ENCODE results near the gene CHRM4.

Gene CHRM4

GRCh38 chr11:46402957-46403902 lies 11.7 kb upstream of the CHRM4 start:
- no peaks in the 10 kb centered on the region for H3K4me1 ChIP-seq (ENCODE audit: control insufficient read depth, insufficient read depth, low read length, unreplicated experiment)
- H3K36me3 ChIP-seq (ENCODE audit: insufficient read depth, low read length), result no peaks in the 10 kb centered on the region
- no peak overlapping the region for H3K27ac ChIP-seq (ENCODE audit: low read depth, low read length)
- no peaks in the 10 kb centered on the region for H3K79me2 ChIP-seq (ENCODE audit: control insufficient read depth, insufficient read depth, low read length, unreplicated experiment)
- H2AFZ ChIP-seq (ENCODE audit: low read length, unreplicated experiment), result no peak overlapping the region
- no peak overlapping the region for H3K4me3 ChIP-seq (ENCODE audit: low read depth, low read length)
- H3K27me3 ChIP-seq (ENCODE audit: insufficient read depth, low read length), result no peaks in the 10 kb centered on the region

- Histone ChIP-seq H3K79me2 (ENCODE audit: control insufficient read depth, insufficient read depth, low read length, unreplicated experiment) (no peaks in the 10 kb centered on the region), H3K27ac (ENCODE audit: low read depth, low read length) (no peak overlapping the region), H3K36me3 (ENCODE audit: insufficient read depth, low read length) (0 out of 2 replicates have a peak, but pooled peaks cover 3% of the 10 kb centered on the region)
Observed at GRCh38 chr11:46397526-46397925, 6.0 kb upstream of the CHRM4 start.

DNA sequence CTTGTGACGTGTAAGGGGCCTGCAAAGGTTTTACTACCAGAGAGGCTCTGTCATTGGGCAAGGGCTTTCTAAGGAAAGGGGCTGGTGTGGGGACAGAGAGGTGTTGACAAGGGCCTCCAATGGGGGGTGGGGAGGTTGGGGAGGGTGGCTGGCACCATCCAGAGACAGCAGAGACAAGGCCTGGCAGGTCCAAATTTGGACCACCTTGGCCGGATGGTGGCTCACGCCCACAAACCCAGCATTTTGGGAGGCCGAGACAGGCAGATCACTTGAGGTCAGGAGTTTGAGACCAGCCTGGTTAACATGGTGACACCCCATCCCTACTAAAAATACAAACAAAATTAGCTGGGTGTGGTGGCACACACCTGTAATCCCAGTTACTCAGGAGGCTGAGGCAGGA lies 2.2 kb upstream of the CHRM4 start:
- H3K27ac ChIP-seq (ENCODE audit: low read depth, low read length), result no peak overlapping the region
- no peak overlapping the region for H3K4me3 ChIP-seq (ENCODE audit: low read depth, low read length)
- H3K27me3 ChIP-seq (ENCODE audit: insufficient read depth, low read length), result peaks cover 27% of the 10 kb centered on the region
- no peaks in the 10 kb centered on the region for H3K79me2 ChIP-seq (ENCODE audit: control insufficient read depth, insufficient read depth, low read length, unreplicated experiment)
- no peak overlapping the region for H2AFZ ChIP-seq (ENCODE audit: low read length, unreplicated experiment)
- H3K36me3 ChIP-seq (ENCODE audit: insufficient read depth, low read length), result 0 out of 2 replicates have a peak, but pooled peaks cover 3% of the 10 kb centered on the region
- peaks cover 4% of the 10 kb centered on the region for H3K4me1 ChIP-seq (ENCODE audit: control insufficient read depth, insufficient read depth, low read length, unreplicated experiment)

More at GRCh38 chr11:46397526-46397925, 6.0 kb upstream of the CHRM4 start:
- Histone ChIP-seq H3K4me1 (ENCODE audit: control insufficient read depth, insufficient read depth, low read length, unreplicated experiment) (no peaks in the 10 kb centered on the region), H3K4me3 (ENCODE audit: low read depth, low read length) (no peak overlapping the region), H3K27me3 (ENCODE audit: insufficient read depth, low read length) (no peaks in the 10 kb centered on the region), H2AFZ (ENCODE audit: low read length, unreplicated experiment) (no peak overlapping the region)

- Histone ChIP-seq H2AFZ (ENCODE audit: low read length, unreplicated experiment) (no peak overlapping the region), H3K4me1 (ENCODE audit: control insufficient read depth, insufficient read depth, low read length, unreplicated experiment) (peaks cover 8% of the 10 kb centered on the region), H3K79me2 (ENCODE audit: control insufficient read depth, insufficient read depth, low read length, unreplicated experiment) (no peaks in the 10 kb centered on the region), H3K27ac (ENCODE audit: low read depth, low read length) (no peak overlapping the region), H3K36me3 (ENCODE audit: insufficient read depth, low read length) (0 out of 2 replicates have a peak, but pooled peaks cover 3% of the 10 kb centered on the region), H3K27me3 (ENCODE audit: insufficient read depth, low read length) (peaks cover 33% of the 10 kb centered on the region), H3K4me3 (ENCODE audit: low read depth, low read length) (no peak overlapping the region)
Observed at GRCh38 chr11:46393231-46393616, 1.6 kb upstream of the CHRM4 start.

GRCh38 chr11:46392421-46393230 lies 1.1 kb upstream of the CHRM4 start:
- peaks cover 38% of the 10 kb centered on the region for H3K27me3 ChIP-seq (ENCODE audit: insufficient read depth, low read length)
- H3K36me3 ChIP-seq (ENCODE audit: insufficient read depth, low read length), result 0 out of 2 replicates have a peak, but pooled peaks cover 3% of the 10 kb centered on the region
- H3K27ac ChIP-seq (ENCODE audit: low read depth, low read length), result no peak overlapping the region
- H3K4me1 ChIP-seq (ENCODE audit: control insufficient read depth, insufficient read depth, low read length, unreplicated experiment), result peaks cover 8% of the 10 kb centered on the region
- H2AFZ ChIP-seq (ENCODE audit: low read length, unreplicated experiment), result no peak overlapping the region
- H3K79me2 ChIP-seq (ENCODE audit: control insufficient read depth, insufficient read depth, low read length, unreplicated experiment), result no peaks in the 10 kb centered on the region
- peak overlapping the region; percentile 74 for H3K4me3 ChIP-seq (ENCODE audit: low read depth, low read length)

DNA sequence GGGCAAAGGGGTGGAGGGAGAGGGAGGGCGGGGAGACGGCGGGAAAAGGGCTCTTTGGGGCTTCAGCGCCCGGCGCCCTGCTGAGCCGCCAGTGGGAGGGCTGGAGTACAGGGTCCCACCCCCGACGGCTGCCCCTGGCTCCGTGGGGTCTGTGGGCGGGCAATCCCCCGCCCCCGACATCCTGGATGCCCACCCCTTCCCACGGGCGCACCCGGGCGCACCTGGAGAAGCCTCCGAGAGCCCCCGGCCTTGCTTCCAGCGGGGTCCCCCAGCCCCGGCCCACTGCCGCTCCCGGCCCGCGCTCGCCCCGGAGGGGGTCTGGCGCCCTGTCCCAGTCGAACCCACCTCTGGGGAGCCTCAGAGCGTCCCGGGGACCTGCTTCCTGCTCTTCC lies 394 bp downstream of the CHRM4 start:
- Histone ChIP-seq H3K36me3 (ENCODE audit: insufficient read depth, low read length) (no peaks in the 10 kb centered on the region), H3K27me3 (ENCODE audit: insufficient read depth, low read length) (peaks cover 38% of the 10 kb centered on the region), H3K4me3 (ENCODE audit: low read depth, low read length) (peak overlapping the region; percentile 61), H2AFZ (ENCODE audit: low read length, unreplicated experiment) (no peak overlapping the region), H3K79me2 (ENCODE audit: control insufficient read depth, insufficient read depth, low read length, unreplicated experiment) (no peaks in the 10 kb centered on the region), H3K4me1 (ENCODE audit: control insufficient read depth, insufficient read depth, low read length, unreplicated experiment) (peaks cover 8% of the 10 kb centered on the region), H3K27ac (ENCODE audit: low read depth, low read length) (no peak overlapping the region)

- H3K27ac ChIP-seq (ENCODE audit: low read depth, low read length), result no peak overlapping the region
- peak overlapping the region; percentile 23; the same call in 1 of the 2 replicates for H3K4me3 ChIP-seq (ENCODE audit: low read depth, low read length)
- no peak overlapping the region for H2AFZ ChIP-seq (ENCODE audit: low read length, unreplicated experiment)
- peaks cover 38% of the 10 kb centered on the region for H3K27me3 ChIP-seq (ENCODE audit: insufficient read depth, low read length)
- peaks cover 8% of the 10 kb centered on the region for H3K4me1 ChIP-seq (ENCODE audit: control insufficient read depth, insufficient read depth, low read length, unreplicated experiment)
- no peaks in the 10 kb centered on the region for H3K36me3 ChIP-seq (ENCODE audit: insufficient read depth, low read length)
- no peaks in the 10 kb centered on the region for H3K79me2 ChIP-seq (ENCODE audit: control insufficient read depth, insufficient read depth, low read length, unreplicated experiment)
Observed at GRCh38 chr11:46390331-46391171, 1.0 kb downstream of the CHRM4 start.

DNA sequence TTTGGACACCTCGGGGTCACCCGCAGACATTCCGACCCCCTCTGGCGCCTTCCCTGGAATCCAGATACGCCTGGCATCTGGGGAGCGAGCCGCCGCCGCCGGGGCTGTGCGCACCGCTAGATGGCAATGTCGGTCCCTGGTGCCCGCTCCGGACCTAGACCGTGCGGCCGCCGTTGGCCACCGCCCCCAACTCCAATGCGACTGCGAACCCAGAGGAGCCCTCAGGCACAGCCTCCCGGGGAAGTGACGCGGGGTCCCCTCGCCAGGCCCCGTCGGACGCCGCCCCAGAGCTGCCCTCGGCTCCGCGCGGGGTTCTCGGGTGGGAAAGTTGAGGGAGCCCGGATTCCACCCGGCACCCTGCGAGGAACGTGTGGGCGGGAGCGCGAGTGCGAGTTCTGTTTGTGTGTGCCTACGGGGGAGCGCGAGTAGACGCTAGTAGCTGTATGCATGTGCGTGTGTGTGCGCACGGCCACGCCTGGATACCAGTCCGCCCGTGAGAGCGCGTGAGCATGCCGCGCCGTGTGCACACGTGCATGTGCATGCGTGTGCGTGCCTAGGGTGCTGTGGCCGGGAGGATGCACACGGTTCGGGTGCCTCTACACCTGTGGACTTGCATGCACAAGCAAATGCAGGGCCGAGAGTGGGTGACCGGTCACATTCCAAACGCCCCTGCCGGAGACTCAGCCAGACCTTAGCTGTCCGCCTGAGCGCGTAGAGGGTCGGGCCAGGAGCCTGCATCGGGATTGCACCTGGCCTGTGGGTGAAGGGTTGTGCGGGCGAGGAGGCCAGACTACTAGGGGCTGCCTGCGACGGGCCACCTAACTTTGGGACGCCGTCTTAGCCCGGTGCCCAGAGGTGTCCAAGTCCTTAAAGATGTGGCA lies 1.9 kb downstream of the CHRM4 start:
- Histone ChIP-seq H2AFZ (ENCODE audit: low read length, unreplicated experiment) (peak overlapping the region; percentile 43), H3K4me3 (ENCODE audit: low read depth, low read length) (peak overlapping the region; percentile 79), H3K27me3 (ENCODE audit: insufficient read depth, low read length) (peaks cover 38% of the 10 kb centered on the region), H3K36me3 (ENCODE audit: insufficient read depth, low read length) (no peaks in the 10 kb centered on the region), H3K27ac (ENCODE audit: low read depth, low read length) (no peak overlapping the region), H3K79me2 (ENCODE audit: control insufficient read depth, insufficient read depth, low read length, unreplicated experiment) (no peaks in the 10 kb centered on the region), H3K4me1 (ENCODE audit: control insufficient read depth, insufficient read depth, low read length, unreplicated experiment) (peaks cover 8% of the 10 kb centered on the region)

DNA sequence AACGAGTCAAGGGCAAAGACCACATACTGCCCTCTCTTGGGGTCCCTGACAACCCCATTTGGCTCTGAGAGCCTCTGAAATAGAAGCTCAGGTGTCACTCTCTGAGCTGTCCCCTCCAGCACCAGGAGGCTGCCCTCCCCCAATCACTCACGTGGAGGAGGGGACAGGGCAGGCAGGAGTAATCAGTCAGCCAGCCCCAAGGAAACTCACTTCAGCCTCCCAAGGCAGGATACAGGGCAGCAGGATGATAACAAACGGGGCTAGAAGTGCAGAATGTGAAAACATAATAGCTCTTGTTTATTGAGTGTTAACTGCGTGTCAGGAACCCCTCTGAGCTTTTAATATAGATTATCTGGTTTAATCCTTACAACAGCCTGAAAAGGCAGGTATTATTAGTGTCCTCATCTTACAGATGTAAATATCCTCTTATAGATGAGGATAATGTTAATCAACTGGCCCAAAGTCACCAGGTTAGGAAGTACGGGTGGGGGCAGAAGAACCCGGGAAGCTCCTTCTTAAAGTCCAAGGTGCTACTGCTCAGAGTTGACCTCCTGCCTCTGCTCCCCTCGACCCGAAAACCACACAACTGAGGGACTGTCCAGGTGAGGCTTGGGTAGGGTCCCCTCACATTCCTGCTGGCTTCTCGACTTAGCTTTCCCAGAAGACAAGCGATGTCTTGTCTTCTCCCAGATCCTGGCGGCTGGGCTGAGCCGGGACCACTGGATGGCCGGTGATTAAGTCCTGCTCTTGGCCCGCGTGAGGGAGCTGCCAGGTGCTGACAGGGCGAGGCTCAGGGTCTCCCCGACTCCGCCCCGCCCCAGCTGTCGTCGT lies 2.7 kb downstream of the CHRM4 start:
- no peaks in the 10 kb centered on the region for H3K79me2 ChIP-seq (ENCODE audit: control insufficient read depth, insufficient read depth, low read length, unreplicated experiment)
- H3K27ac ChIP-seq (ENCODE audit: low read depth, low read length), result no peak overlapping the region
- no peaks in the 10 kb centered on the region for H3K36me3 ChIP-seq (ENCODE audit: insufficient read depth, low read length)
- peaks cover 12% of the 10 kb centered on the region for H3K4me1 ChIP-seq (ENCODE audit: control insufficient read depth, insufficient read depth, low read length, unreplicated experiment)
- H2AFZ ChIP-seq (ENCODE audit: low read length, unreplicated experiment), result no peak overlapping the region
- H3K27me3 ChIP-seq (ENCODE audit: insufficient read depth, low read length), result peaks cover 38% of the 10 kb centered on the region
- H3K4me3 ChIP-seq (ENCODE audit: low read depth, low read length), result peak overlapping the region; percentile 79
